Stimulated activated CD8-positive, alpha-beta memory T cell treated with anti-CD3 and anti-CD28 coated beads, Interleukin-15, amount 100 ng/mL, for 4 hours (primary cell): ENCODE measurements around the gene RABEP2.
"Not testable (repeated sequence)": the region's sequence is repeated elsewhere in the genome, so short reads cannot be mapped to it uniquely, and the experiment has no call there.

Experiments used
- DNase-seq, 2 donors: peaks; one replicate each; pipeline ENCODE4 v3.0.0-alpha.2; 2020; ENCODE audit warnings: low read depth in 2 of 2

RABEP2 gene

GRCh38 chr16:28924762-28925385 lies at the start of gene RABEP2:
RABEP2 (minus strand) TSS chr16:28925238; CDS start chr16:28925163, 75 bp downstream.
- DNase-seq: peak; percentile 82 to 88

GRCh38 chr16:28974437-28975157 lies 49.6 kb upstream of the RABEP2 start, which contains the start of gene SPNS1:
SPNS1 (plus strand) TSS chr16:28974778; CDS start chr16:28975152, 374 bp downstream.
- DNase-seq: peak; percentile 84 to 89

- DNase-seq: no peak
Observed at GRCh38 chr16:28974007-28974436, 49.0 kb upstream of the RABEP2 start.

- DNase-seq: not testable (repeated sequence)
Observed at GRCh38 chr16:28969696-28970095, 44.7 kb upstream of the RABEP2 start.

- no peak for DNase-seq
Observed at GRCh38 chr16:28967156-28967555, 42.1 kb upstream of the RABEP2 start.

- DNase-seq: no peak
Observed at GRCh38 chr16:28964496-28964895, 39.5 kb upstream of the RABEP2 start.

- DNase-seq: no peak
Observed at GRCh38 chr16:28964072-28964471, 39.0 kb upstream of the RABEP2 start.

- no peak for DNase-seq
Observed at GRCh38 chr16:28958836-28959235, 33.8 kb upstream of the RABEP2 start.

GRCh38 chr16:28958216-28958615 lies 33.2 kb upstream of the RABEP2 start:
- DNase-seq: no peak

- DNase-seq: no peak
Observed at GRCh38 chr16:28951410-28951943, 26.4 kb upstream of the RABEP2 start.

GRCh38 chr16:28950648-28951409 lies 25.8 kb upstream of the RABEP2 start, which contains the start of gene NFATC2IP:
NFATC2IP (plus strand) TSS chr16:28950937; CDS start chr16:28951012, 75 bp downstream.
- DNase-seq: peak; percentile 98 to 100

- DNase-seq: no peak
Observed at GRCh38 chr16:28946681-28947080, 21.6 kb upstream of the RABEP2 start.

GRCh38 chr16:28943281-28943680 lies 18.2 kb upstream of the RABEP2 start:
- no peak for DNase-seq

- not testable (repeated sequence) for DNase-seq
Observed at GRCh38 chr16:28939825-28940224, 14.8 kb upstream of the RABEP2 start.

GRCh38 chr16:28938721-28939120 lies 13.7 kb upstream of the RABEP2 start:
- DNase-seq: no peak

- DNase-seq: no peak
Observed at GRCh38 chr16:28937222-28937876, 12.3 kb upstream of the RABEP2 start.

GRCh38 chr16:28936784-28937155 lies 11.7 kb upstream of the RABEP2 start:
- DNase-seq: no peak

GRCh38 chr16:28935924-28936783 lies 11.1 kb upstream of the RABEP2 start:
- DNase-seq: peak; percentile 59 to 62

- no peak for DNase-seq
Observed at GRCh38 chr16:28935346-28935745, 10.3 kb upstream of the RABEP2 start.

- DNase-seq: no peak
Observed at GRCh38 chr16:28933171-28933570, 8.1 kb upstream of the RABEP2 start.
